Measurements from ENCODE around the gene PPCDC.
A peak's percentile ranks its signal among the peaks of the same experiment; 100 is the strongest.

The PPCDC gene, protein sequence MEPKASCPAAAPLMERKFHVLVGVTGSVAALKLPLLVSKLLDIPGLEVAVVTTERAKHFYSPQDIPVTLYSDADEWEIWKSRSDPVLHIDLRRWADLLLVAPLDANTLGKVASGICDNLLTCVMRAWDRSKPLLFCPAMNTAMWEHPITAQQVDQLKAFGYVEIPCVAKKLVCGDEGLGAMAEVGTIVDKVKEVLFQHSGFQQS

DNA sequence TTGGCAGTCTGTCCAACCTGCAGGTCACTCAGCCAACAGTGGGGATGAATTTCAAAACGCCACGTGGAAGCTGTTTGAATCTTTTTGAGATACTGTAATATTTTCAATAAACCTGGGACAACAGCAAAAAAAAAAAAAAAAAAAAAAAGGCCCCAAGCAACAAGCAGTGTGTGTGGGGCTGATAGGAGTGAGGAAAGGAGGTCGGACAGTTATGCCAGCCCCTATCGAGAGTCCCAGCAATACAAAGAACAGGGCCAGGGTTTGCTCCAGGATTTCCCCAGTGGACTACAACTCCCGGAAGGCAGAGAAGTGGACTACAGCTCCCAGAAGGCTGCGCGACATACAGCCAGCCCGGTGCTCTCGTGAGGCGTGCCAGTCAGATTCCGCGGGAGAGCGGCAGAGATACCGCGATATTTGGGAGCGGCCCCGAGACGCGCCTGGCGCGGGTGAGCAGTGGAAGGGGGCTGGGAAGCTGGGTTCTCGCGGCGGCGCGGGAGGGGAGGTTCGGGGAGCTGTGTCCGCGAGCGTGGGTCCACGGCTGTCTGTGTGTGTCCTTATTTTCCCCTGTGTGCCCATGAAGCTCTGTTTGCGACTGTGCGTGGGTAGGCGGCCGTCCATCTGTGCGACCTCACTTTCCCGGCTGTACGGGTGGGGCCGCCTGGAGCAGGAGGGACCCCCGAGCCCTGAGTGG, at the start of gene PPCDC:
Gene PPCDC (plus strand): TSS at position 410 of the 691 bp plus-strand sequence. CDS start 4,729 bp downstream, outside the sequence.
- peak; percentile 80 for DNase-seq (ENCODE audit: low read depth)

DNA sequence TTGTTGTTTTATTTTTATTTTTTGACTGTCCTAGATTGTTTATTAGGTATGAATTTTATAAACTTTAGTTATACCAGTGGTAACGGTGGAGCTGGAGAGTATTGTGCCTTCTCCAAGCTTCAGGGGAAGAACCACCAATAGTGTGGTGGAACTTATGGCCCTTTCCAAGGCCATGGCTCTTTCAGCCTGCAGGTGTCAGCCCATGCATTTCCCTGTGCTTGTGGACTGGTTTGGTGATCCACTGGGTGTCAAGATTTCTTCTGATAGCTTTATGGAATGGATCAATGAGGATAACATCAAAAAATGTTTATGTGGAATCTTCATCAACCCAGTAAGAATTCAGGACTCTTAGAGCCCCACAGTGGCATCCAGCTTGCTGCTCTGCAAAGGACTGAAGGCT, 47.2 kb upstream of the PPCDC start:
- no peak for DNase-seq (ENCODE audit: low read depth)

DNA sequence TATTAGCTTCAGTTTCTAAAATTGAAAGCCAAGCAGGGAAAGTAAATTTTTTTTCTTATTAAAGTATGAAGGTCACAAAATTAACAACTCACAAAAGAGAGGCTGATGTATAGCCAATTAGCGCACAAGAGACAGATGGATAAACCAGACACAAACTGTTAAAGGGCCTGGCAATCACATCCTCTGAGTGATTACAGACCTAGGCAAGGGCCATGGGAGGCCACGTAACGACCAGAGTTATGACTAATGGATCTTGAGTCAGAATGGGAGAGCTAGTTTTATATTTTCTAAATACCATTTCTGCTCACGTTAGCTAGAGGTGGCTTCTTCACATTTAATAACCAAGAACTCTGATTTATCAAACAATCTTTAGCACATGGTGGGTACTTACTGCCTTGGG, 45.8 kb upstream of the PPCDC start:
- no peak for DNase-seq (ENCODE audit: low read depth)

DNA sequence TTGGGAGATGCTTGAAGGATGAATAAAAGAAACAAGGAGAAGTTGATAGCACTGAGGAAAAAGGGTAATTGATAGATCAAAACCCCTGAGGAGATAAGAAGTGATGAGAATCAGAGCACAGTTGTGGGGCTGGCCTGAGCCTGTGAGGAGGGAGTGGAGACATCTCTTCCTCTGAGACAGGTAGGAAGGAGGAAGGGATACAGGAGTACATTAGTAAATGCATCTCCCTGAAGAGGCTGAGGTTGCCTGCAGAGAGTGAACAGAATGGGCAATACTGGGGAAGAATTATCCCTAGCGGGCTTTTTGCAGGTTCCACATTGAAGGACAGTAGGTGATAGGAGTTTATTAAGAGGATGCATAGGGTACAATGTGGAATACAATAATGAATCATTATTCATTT, 45.3 kb upstream of the PPCDC start:
- no peak for DNase-seq (ENCODE audit: low read depth)

DNA sequence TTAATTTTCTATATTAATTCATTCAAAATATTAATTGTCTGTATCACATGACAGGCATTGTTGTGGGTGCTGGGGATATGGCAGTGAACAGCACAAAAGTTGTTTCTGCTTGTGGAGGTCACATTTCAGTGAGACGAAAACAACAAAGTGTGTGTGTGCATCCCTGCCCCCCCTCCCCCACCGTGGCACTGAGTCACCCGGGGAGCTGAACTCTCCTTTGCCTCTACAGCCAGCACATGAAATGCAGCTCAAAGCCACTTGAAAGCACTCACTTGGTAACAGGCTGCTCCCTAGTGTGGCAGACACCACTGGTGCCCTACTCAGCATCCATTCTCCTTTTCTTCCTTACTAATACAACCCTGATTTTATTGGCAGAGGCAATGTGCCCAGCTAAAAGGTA, 44.9 kb upstream of the PPCDC start:
- peak; percentile 26 for DNase-seq (ENCODE audit: low read depth)

DNA sequence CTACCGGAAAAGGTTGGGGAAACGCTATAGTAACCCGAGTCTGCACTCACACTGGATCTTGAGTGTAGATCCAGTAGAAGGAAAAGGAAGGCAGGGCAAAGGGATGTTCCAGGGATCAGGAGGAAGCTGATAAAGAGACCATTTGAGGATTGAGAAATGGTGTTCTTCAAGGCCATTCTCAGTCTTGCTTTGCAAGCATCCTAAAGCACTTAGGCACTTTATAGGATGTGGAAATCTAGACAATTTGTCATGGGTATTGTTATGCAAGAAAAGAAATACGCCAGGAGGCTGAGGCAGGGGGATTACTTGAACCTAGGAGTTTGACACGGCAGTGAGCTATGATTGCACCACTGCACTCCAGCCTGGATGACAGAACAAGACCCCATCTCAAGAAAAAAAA, 41.2 kb upstream of the PPCDC start:
- no peak for DNase-seq (ENCODE audit: low read depth)

DNA sequence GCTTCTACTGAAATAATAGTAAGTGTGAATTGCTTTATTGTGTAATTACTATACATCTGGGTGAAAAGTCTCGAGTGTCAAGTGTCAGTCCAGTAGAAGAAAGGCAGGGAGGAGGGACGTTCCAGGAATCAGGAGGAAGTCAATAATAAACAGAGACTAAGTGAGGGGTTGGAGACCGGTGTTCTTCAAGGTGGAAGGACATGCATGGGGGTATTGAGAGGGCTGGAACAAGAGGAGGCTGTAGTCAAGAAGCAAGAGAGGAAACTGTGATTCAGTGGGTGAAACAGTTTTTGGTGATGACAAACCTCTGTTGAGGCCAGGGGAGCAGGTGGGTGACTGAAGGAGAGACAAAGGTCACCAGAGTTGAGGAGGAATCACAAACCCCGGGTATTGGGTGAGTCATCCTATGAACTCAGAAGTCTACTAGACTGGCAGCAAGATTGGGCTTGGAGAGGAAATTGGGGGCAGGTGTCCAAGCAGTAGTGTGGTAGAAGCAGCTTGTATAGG, 39.6 kb upstream of the PPCDC start:
- DNase-seq (ENCODE audit: low read depth), result peak; percentile 19

DNA sequence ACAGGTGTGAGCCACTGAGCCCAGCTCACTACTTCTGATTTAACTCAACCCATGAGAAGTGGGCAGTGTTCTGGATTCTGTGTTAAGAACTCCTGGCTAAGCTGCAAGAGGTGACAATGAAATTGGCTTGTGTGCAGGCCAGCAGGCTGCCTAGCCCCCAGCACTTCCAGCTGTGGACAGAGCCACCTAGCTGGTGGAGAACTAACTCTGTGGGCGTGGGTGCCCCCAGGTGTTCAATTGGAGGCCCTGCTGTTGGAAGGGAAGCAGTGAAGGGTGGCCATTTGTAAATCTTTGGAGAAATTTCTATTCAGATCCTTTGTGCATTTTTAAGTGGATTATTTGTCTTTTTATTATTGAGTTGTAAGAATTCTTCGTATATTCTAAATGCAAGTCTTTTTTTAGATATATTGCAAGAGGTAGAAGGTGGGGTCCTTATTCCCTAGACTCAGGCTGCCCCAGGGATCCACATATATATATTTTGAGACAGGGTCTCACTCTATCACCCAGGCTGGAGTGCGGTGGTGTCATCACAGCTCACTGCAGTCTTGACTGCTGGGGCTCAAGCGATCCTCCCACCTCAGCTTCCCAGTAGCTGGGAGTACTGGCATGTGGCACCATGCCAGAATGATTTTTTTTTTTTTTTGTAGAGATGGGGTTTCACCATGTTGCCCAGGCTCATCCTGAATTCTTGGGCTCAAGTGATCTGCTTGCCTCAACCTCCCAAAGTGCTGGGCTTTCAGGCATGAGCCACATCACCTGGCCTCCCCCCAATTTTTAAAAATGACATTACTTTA, 35.2 kb upstream of the PPCDC start:
- DNase-seq (ENCODE audit: low read depth), result no peak

DNA sequence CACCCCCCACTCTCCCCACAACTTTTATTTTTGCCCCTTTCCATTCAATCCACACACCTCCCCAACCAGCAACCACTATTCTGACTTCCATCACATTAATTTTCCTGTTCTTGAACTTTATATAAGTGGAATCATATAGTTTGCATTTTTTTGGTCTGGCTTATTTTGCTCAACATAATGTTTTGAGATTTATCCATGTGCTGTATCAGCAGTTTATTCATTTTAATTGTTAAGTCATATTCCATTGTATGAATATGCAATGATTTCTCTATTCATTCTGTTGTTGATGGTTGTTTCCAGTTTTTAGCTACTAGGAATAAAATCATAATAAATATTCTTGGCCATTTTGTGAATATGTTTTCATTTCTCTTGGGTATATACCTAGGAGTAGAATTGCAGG, 33.9 kb upstream of the PPCDC start:
- DNase-seq (ENCODE audit: low read depth), result no peak

DNA sequence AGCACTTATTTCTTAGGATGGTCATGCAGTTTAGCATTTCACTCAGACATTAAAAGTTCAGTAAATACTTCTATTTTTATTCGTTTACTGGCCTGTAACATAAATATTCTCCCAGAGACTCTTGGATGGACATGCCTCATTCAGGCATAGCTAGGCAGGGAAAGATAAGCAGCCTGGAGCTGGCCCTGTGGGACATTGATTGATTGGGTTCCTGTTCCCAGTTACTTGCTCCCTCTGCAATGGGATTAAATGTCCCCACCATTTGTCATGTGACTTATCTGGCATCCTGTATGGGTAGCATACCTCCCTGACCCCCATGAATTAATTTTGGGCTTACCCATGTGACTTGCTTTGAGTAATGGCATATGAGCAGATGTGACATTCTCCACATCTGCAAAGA, 30.8 kb upstream of the PPCDC start:
- no peak for DNase-seq (ENCODE audit: low read depth)

DNA sequence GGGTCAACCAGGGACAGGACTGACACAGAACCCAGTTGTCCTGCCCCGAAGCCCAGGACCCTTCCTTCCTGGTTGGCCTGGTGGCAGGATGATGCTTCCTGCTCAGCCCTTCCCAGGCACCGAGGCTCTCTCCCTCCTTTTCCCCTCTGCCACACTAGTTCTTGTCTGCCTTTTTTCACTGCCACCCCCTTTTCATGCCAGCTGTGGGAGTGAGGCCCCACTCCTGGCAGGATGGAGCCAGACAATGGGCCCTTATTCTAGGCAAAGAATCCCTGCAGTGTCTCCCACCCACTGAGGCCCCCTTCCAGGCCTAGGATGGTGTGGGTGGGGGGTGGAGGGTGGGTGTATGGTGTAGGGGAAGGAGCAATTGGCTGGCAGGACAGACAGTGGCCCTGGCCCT, 29.2 kb upstream of the PPCDC start:
- no peak for DNase-seq (ENCODE audit: low read depth)

DNA sequence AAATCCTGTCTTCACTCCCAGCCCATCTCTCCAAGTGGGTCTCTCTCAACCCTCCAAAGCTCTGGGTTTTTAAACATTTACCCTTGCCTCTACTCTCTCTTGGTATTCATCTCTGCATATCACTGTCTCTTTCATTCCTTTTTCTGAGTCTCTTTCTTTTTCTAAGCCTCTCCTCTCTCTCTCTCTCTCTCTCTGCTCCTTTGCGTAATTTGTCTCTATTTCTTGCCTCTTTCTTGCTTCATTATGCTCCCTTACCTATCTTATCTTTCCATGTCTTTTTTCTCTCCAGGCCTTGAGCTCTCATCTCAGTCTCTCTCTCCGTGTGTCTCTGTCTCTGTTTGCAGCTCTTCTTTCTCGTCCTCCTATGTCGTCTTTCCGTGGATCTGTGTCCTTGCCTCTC, 28.7 kb upstream of the PPCDC start:
- no peak for DNase-seq (ENCODE audit: low read depth)

DNA sequence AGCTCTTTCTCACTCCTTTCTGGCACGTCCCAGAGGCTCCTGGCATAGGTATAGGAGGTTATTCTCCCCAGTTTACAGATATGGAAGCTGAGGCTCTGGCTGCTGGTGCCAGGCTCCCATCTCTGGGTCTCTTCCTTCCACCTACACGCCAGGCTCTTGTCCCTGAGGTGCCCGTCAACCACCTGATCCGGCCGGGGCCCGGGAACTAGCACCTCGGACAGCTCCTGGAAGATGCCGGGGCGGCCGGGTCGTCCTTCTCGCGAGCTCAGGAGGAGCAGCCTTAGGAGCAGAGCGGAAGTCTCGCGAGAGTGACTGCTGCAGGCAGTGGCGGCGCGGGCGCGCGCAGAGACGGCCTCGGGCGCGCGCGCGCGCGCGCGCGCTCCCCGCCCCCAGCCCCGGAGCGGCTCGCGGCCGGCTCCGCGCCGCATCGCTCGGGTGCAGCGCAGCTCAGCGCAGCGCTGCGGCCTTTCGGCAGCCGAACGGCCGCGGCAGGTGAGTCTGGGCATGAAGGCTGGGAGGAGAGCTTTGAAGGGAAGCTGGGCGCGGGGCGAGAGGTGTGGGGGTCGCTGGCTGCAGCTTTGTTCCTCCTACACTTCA, 28.1 kb upstream of the PPCDC start, which contains the start of gene SCAMP5:
Gene SCAMP5 (plus strand): TSS at position 382 of the 597 bp plus-strand sequence. CDS start 16,277 bp downstream, outside the sequence.
- DNase-seq (ENCODE audit: low read depth), result peak; percentile 82

DNA sequence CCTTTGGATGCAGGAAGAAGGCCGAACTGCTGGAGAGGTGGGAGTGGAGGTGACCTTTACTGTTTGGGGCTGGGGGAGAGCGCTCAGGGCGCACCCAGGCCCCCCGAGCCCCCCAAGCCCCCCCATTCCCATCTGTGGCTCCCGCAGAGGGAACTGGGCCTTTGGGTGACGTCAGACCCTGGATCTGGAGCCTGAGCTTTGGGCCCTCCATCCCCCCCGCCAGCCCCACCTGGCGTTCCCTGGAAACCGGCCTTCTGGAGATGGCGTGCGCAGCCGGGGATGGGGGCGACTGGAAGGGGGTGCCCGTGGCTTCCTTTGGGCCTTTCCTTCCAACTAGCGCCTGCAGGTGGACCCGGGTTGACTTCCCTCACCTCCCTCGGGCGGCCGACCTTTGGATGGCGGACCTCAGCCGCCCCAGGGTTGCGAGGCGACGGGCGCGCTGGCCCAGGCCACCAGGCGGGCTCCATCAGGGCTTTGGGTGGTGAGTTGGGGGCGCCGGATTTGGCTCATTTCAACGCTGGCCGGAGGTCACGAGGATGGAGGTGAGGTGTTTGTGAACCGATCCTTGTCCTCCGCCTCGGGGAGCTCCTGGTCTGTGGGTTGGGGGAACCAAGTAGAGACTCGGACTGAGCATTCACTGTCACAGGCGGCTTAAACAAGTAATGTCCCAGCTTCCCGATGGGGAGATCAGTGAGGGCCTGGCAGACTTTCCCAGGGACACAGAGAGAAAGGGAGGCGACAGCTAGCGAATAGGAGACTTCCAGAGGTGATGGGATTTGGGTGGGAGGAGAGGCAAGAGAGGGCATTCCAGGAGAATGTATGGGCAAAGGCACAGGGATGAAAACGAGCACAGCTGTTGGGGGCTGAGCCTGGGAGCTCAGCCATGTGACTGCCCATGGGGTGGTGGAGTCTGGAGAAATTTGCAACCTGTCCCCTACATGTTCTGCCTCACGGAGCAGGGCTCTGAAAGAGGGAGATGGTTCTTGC, 27.3 kb upstream of the PPCDC start:
- no peak for DNase-seq (ENCODE audit: low read depth)

DNA sequence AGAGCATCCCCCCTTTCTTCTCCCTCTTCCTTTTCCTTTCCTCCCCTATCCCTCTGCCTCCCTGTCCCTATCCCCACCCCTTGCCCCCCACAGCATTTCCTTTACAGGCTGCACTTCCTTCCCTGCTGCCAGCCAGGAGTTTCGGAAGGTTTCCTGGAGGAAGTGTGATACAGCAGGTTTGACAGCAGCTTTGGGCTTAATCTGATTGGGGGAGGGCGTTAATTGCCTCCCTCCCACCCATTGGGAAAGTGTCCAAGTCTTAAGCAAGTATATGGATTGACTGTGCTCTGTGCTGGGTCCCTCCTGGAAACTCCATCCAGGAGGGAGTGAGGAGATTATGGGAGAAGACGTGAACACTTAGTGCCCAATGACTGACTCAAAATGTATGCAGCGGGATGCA, 26.2 kb upstream of the PPCDC start:
- no peak for DNase-seq (ENCODE audit: low read depth)

DNA sequence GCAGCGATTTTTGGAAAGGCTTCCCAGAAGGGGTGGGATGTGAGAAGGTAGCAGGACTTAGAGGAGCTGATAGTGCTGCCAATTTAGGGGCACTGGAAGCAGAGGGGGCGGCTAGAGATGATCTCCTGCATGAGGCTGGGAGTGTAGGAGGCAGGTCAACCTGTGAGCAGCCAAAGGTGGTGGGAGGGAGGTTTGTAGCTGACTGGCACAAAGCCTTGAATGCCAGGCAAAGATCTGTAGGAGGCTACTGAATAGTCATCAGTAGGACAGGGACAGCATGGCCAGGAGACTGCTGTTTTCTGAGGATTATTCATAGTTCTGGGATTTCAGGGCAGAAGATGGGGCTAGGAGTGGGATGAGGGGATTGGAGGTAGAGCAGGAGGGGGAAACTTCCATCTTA, 25.8 kb upstream of the PPCDC start:
- no peak for DNase-seq (ENCODE audit: low read depth)

DNA sequence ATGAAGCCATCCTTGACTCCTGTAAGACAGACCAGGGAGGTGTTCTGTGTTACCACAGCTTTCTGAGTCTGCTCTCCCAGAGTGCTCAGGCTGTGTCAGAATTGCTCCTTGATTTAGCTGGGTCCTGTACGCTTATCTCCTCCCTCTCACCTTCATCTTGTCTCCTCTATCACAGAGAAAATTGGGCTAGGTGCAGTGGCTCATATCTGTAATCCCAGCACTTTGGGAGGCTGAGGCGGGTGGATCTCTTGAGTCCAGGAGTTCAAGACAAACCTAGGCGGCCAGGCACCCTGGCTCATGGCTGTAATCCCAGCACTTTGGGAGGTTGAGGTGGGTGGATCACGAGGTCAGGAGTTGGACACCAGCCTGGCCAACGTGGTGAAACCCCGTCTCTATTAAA, 22.1 kb upstream of the PPCDC start:
- no peak for DNase-seq (ENCODE audit: low read depth)

DNA sequence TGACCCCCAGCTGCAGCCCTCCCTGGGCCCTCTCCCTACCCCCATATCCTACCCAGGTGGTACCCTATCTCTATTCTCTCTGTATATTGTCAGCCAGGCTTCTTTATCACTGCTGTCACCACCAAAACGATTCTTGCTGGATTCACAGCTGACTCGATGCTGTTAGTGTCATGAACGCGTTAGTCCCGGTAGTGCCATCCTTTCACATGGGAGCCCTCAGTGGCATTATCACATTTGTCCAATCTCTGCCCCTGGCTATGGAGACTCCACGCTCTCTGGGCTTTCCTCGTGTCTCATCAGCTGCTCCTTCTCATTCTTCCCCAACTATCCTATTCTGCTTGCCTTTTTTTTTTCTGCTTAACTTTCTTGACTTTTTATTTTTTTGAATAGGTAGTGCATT, 21.0 kb upstream of the PPCDC start:
- no peak for DNase-seq (ENCODE audit: low read depth)

DNA sequence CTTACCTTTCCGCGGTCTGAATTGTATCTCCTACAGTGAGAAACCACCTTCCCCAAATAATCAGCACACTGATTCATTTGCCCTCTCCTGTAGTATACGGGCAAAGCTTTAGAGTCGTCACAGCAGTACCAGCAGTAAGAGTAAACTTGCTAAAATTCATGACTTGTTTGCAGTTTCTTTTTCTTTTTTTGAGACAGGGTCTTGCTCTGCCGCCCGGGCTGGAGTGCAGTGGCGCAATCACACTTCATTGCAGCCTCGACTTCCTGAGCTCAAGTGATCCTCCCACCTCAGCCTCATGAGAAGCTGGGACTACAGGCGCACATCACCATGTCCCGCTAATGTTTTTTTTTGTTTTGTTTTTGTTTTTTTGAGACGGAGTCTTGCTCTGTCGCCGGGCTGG, 16.2 kb upstream of the PPCDC start:
- no peak for DNase-seq (ENCODE audit: low read depth)

DNA sequence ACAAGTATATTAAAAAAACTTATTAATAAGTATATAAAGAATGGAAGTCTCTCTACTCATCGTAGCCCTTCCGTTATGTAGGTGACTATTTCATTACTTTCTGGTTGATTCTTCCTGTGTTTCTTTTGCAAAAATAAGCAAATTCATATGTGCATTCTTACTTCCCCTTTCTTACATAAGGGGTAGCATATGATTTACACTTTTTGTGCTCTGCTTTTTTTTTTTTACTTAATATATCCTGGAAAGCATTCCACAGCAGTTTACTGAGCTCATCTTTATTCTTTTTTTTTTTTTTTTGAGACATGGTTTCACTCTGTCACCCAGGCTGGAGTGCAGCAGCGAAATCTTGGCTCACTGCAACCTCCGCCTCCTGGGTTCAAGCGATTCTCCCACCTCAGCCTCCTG, 15.2 kb upstream of the PPCDC start:
- DNase-seq (ENCODE audit: low read depth), result no peak

DNA sequence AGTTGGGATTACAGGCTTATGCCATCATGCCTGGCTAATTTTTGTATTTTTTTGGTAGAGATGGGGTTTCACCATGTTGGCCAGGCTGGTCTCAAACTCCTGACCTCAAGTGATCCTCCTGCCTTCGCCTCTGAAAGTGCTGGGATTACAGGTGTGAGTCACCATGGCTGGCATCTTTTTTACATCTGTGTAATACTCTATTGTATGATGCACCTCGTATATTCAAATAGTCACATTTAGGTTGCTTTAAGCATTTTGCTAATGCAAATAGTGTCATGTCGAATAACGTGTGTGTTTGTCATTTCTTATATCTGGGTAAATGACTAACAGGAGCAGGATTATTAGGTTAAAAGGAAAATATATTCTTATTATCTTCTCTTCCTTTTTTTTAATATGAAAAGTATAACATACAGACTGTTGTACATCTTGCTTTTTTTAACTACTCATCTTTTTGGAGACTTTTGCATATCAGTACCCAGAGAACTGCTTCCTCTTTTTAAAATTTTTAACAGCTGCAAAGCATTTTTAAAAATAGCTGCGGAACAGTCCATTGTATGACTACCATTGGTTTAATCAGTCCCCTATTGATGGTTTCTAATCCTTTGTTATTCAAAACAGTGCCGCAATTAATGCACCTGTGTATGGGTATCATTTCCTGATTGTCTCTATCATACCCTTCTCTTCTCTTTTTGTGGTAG, 14.6 kb upstream of the PPCDC start:
- DNase-seq (ENCODE audit: low read depth), result no peak

Data from stimulated activated CD8-positive, alpha-beta memory T cell treated with anti-CD3 and anti-CD28 coated beads, Interleukin-7, amount 100 ng/mL, for 24 hours (primary cell).